NCI-H1417 (cell line): ENCODE results near the gene FAM163B.

Source experiments
- DNase-seq, 3 experiments: peaks; one replicate each; lab custom pipeline; 2025; lab: John Stamatoyannopoulos, UW

Gene FAM163B

GRCh38 chr9:133609311-133610098 lies at the start of gene FAM163B:
Gene FAM163B (minus strand): TSS chr9:133609389. CDS start chr9:133580223, 29,166 bp downstream.
- peak; percentile 32 to 66 (median 53) for DNase-seq

DNA sequence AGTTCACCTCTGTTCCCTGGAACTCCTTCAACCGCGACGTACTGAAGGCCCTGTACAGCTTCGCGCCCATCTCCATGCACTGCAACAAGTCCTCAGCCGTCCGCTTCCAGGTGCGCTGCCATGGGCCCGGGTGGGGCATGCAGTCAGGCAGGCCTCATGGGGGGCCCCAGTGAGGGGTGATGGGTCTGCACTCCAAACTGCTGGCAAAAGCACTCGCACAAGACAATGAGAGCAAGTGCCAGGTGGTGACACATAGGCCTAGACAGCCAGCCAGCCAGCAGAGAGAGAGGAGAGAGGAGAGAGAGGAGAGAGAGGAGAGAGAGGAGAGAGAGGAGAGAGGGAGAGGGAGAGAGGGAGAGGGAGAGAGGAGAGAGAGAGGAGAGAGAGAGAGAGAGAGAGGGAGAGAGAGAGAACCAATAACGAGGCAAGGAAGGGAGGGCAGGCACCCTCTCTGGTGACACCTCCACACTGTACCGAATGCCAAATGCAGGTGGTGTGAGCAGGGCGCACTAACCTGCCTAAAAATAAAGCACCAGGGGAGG lies 48.0 kb upstream of the FAM163B start:
- peak; percentile 25 to 84 (median 69) for DNase-seq

GRCh38 chr9:133656211-133657119 lies 47.3 kb upstream of the FAM163B start:
- peak; percentile 25 to 74 (median 67) for DNase-seq

DNA sequence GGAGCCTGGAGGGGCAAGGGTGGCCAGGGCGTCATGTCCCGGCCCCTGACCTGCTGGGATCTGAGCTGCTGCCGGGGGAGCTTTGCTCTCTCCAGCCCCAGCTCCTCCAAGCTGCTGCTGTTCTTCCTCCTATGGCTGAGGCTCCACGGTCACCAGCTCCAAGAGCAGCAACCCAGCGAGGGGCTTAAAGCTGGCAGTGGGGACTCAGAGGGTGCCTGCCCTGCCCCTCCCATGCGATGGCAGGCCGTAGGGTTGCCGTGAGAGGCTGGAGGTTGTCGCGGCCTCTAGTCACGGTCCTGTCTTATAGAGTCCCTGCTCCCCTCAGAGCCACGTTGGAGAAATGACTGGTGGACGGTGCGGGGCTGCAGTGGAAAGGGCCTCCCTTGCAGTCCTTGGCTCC lies 46.5 kb upstream of the FAM163B start:
- no peak for DNase-seq

- peak in 1 of 3 experiments; percentile 20 for DNase-seq
Measured at GRCh38 chr9:133654736-133655657, 45.8 kb upstream of the FAM163B start.

DNA sequence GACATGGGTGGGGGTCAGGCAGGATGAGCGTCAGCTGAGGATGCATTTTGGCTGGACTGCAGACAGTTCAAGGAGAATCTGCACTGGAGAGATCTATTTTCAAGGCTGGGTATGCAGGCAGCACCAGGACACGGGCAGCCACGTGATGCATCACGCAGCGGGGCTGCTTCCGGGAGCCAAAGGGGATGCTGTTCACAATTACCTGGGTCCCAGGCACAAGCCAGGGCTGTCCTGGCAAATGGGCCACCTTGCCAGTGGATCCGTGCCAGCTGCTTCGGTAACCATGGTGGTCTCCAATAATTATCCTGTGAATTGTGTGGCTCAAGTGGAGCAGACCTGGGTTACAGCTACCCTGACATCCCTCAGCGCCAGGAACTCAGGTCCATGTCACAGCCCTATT lies 44.4 kb upstream of the FAM163B start:
- DNase-seq: peak in 1 of 3 experiments; percentile 62

- no peak for DNase-seq
Measured at GRCh38 chr9:133650026-133650425, 40.8 kb upstream of the FAM163B start.

DNA sequence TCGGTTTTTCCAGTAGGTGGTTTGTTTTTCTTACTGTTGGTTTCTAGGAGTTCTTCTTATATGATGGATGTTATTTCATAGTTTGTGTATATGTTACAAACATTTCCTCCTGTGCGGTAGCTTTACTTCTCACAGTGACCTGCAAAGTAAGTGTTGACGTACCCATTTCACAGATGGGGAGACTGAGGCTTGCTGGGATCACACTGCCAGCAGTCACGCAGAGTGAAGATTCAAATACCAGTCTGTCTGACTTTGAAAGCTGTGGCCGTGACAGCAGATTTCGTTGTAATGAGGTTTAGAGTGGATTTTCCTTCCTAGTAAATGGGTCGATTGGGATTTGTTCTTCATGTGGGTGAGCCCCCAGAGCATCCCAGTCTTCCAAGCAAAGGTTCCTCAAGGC lies 40.0 kb upstream of the FAM163B start:
- DNase-seq: no peak

GRCh38 chr9:133647765-133648469 lies 38.7 kb upstream of the FAM163B start:
- no peak for DNase-seq

- peak in 1 of 3 experiments; percentile 23 for DNase-seq
Measured at GRCh38 chr9:133647148-133647547, 38.0 kb upstream of the FAM163B start.

DNA sequence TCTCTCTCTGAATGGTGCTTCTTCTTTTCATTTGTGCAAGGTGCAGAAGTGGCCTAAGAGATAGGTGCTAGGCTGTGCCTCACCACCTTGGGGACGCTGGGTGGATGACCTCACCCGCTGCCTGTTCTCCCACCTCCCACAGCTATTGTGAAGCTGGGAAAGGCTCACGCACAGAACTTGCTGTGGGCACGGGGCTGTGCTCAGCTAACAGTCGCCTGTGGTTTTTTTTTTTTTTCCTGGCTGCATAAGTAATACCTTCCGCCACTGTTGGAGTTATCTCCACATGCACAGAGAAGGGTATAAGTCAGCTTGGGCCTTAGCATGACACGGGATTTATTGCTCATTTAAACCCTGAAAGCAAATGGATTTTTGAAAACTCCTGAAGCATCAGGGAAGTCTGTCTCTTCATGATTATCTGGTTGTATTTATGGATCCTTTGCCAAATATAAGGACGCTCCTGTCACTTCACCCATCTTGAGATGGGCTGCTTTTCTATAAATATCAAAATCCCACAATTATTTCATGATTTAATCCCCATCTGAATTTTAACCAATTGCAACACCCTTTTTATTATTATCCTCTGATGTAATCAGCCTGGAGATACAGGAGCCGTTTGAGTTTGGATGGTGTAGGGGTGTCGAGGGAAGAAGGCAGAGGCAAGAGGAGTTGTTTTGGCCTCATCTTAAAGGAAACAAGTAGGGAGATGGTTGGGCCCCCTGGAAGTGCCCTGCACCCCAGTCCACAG lies 36.0 kb upstream of the FAM163B start:
- DNase-seq: peak in 1 of 3 experiments; percentile 22

DNA sequence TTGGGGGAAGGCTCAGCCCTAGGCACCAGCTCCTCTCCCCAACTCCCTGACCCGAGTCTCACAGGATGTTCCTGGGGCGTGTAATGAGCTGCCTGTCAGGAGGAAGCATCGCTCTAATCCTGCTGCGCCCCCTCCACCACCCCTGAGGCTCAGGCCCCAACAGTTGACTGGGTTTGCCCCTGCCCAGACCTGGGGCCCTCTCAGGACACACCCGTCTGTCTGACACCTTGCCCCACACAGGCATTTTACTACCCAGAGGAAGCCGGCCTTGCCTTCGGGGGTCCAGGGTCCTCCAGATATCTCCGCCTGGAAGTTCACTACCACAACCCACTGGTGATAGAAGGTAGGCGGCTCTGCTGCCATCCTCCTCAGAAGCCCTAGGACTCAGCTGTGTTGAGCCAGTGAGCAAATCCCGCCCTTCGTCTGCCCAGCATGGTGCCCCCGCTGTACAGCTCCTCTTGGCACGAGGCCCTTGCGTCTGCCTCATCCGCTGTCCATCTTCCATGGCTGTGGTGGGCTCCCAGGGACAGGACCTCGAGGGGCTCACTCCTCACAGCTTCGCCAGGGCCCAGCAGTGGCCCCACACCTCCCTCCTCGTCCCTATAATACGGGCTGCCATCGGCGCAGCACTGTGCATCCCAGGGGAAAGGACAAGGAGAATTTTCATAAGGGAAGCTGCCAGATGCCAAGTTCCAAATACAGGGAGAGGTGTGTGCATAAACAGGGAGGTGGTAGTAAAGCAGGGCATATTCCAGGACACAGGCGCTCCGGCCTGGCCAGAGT lies 35.0 kb upstream of the FAM163B start:
- no peak for DNase-seq

GRCh38 chr9:133643362-133643755 lies 34.2 kb upstream of the FAM163B start:
- DNase-seq: no peak

- DNase-seq: no peak
Measured at GRCh38 chr9:133642708-133643361, 33.6 kb upstream of the FAM163B start.

DNA sequence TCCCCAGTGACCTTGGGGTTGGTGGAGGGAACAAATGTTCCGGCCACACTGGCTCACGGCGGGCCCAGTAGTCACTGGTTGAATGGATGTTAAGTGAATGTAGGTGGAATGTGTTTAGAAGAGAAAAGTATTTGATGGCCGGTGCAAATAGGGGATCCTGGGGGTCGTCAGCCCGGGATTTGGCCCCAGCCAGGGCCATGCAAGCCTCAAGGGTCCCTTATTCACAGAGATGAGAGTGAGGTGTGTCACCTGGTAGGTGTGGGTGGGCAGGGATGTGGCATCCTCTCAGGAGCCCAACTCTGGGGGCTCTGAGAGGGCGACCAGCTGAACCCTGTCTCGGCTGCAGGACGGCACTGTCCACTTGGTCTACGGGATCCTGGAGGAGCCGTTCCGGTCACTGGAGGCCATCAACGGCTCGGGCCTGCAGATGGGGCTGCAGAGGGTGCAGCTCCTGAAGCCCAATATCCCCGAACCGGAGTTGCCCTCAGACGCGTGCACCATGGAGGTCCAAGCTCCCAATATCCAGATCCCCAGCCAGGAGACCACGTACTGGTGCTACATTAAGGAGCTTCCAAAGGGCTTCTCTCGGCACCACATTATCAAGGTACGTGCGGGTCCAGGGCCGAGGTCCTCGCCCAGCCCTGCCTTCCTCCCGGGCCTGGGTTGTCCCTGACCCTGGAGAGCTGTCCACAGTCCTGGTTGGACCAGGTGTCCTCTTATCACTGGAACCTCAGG lies 32.8 kb upstream of the FAM163B start:
- DNase-seq: no peak

- peak in 1 of 3 experiments; percentile 28 for DNase-seq
Measured at GRCh38 chr9:133641396-133641655, 32.1 kb upstream of the FAM163B start.

GRCh38 chr9:133640580-133641395 lies 31.6 kb upstream of the FAM163B start:
- peak in 2 of 3 experiments; percentile 46 to 69 for DNase-seq
